KG1 (cell line): Measurements from ENCODE around the gene CRYZL1.

Experiments
- DNase-seq: peaks from one replicate; lab custom pipeline; 2025; lab: John Stamatoyannopoulos, UW

The CRYZL1 gene

DNA sequence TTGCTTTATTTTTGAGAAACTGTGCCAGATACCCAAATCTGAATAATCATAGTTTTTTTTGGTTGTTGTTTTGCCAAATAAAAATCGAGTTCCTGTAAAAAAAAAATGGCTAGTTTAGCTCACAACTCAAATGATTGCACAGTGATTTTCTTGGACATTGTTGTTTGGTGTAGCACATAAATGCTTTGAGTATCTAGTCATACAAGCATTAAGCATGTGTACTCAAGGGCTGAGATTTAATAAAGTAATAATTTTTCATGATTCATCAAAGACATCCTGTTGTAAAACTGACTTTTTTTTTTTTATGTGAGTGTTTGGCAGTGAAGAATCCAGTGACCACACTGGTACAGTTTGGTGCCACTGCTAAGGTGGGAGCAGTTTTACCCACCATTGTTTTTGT is 19.6 kb upstream of the CRYZL1 start:
- DNase-seq: no peak

DNA sequence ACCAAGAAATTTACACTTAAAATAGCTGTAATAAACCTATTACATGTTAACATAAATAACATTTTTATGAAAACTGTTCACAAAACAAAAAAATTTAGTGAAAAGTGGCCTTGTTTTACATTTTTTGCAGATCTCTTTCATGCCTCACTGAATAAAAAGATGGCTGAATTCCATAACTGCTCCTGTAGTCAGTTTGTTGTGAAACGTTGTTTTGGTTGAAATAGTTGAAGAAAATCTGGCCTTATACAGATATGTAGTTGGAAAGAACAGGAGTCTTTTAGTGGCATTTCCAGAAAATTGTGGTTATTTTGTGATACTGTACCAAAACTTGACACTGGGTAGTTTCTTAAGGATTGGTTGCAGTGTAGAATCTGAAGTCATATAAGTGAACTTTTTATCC is 18.9 kb upstream of the CRYZL1 start:
- DNase-seq: no peak

DNA sequence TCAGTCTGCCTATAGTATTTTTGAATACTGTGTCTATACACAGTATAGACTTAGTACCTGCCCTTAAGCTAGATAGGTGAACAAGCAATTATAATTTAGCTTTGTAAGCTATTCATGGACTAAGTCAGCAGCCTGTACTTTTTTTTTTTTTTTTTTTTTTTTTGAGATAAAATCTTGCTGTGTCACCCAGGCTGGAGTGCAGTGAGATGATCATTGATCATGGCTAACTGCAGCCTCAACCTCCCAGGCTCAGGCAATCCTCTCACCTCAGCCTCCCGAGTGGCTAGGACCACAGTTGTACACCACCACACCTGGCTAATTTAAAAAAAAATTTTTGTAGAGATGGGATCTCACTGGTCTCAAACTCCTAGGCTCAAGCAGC is 18.0 kb upstream of the CRYZL1 start:
- DNase-seq: no peak

DNA sequence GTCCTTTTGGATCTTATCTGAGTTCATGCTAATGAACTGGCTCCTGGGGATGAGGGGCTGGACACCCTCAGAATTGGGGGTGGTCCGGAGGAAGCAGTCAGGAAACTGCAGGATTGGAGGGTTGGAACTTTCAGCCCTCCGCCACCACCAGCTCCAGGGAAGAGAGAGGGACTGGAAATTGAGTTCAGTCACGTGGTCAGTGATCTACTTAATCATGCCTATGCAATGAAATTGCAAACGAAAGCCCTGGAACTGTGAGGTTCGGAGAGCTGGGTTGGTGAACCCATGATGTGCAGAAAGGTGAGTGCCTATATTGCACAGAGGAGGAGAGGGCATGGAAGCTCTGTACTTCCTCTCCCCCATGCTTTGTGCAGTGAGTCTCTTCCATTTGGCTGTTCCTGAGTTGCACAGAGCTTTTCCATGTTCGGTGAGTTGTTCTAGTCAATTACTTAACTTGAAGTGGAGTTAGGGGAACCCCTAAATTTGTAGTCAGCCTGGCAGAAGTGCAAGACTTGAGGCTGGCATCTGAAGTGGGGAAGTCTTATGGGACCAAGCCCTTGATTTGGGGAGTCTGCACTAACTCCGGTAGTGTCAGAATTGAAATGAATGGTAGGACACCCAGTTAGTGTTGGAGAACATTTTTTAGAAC is 17.5 kb upstream of the CRYZL1 start:
- DNase-seq: no peak

DNA sequence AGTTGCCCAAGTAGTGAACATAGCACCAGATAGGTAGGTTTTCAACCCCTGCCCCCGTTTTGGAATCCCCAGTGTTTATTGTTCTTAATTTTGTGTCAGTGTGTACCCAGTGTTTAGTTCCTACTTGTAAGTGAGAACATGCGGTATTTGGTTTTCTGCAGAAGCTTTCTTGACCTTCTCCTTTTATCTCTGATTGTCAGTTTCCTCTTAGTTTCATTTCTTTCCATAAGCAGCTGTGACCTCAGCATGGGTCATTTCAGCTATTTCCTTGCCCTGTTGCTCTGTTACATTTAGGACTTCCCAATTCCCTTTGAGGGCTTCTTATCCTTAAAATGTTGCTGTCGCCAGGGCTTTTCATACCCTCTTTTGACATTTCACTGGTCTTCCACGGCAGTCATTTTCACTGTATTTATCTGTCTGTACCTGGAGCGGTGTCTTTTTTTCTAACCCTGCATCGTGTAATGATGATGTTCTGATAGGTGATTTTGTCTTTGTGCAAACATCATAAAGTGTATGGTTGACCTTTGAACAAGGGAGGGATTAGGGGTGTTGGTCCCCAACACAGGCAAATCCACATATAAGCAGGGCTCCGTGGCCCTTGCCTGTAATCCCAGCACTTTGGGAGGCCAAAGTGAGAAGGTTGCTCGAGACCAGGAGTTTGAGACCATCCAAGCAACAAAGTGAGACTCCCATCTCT is 15.7 kb upstream of the CRYZL1 start:
- no peak for DNase-seq

DNA sequence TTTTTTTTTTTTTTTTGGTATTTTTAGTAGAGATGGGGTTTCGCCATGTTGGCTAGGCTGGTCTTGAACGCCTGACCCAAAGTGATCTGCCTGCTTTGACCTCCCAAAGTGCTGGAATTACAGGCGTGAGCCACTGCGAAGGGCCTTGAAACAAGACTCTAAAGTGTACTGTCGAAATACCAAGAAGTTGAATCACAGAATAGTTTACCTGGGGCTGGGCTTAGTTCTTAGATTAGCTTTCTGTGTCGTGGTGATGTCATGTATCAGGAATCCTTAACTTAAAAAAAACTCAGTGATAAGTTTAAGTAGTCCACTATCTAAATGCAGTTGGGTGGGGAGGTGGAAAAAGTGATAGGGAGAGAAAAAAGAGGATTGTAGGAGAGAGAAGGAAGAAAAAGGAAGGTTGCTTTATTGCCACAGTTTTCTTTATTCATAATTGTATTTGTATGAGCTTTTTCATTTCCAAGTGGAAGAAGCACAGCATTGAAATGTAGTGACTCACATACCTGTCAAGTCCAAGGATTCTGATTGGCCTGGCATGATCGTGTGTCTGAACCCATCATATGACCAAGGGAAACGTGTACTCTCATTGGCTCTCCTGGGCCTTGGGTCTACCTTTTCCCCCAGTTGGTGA is 14.2 kb upstream of the CRYZL1 start:
- no peak for DNase-seq

DNA sequence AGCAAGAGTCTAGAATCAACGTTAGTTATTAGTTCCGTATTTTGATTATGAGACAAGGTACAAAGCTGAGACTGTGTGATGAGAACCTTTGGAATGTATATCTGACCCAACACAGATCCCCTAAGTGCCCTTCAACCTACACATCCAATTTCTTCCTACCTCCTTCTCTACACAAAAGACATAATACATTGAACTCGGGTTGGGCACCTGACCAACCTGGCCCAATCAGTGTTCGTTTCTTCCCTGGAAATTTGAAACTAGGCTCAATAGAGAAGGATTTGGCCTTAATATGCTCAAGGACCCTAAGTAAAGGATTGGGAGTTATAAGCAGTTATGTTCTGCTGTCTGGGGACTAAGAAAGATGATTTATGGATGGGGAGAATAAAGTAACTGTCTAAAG is 12.9 kb upstream of the CRYZL1 start:
- no peak for DNase-seq

DNA sequence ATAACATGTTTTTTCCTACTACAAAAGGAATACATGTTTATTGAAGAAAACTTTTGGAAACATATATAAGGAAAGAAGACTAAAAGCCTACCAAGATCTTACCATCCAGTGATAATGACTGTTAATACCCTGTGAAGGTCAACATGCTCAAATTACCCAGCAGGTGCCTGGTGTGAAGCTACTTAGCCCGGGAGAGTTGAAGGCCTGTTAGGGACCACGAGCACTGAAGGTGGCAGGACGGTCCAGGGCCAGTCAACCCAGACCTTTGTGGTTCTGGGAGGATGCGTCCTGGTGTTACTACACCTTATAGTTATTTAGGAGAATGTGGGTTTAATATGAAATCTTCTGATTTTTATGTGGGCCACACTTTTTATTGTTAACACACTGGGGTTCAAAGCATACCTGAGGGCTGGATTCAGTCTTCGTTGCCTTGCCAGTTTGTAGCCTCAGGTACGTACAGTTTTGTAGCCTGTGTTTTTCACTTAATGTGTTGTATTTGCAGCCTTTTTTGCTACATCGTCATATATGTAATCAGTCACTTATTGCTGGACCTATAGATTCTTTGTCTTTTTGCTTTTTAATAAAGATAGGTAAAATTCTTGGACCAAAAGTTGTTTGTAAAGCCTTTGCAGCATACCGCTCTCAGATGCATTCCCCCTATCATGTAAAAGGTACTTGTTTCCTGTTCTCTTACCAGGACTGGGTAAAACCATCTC is 10.6 kb upstream of the CRYZL1 start:
- DNase-seq: no peak

DNA sequence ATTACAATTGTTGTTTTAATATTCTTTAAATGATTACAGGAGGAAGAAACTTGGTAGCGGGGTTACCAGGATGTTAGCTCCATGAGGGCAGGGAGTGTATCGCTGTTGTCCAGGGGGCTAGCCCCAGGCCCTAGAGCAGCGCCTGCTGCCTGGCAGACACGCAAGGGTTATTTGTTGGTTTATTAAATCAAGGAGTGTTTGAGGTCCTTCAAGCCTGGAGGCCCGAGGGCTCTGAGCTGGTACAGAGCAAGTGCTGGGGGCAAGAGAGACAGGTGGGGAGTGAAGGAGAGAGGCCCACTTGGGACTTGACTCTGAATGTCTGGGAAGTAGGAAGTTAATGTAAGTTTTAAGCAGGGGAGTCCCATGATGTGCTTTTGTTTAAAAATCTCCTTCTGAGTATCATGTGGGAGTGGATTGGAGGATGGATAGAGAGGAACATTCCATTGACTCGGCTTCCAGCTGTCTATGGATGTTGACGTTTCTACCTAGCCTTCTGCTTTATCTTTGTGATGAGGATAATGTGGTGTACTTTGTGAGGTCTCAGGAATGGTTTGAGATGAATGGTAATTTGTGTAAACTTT is 9.5 kb upstream of the CRYZL1 start:
- DNase-seq: no peak

DNA sequence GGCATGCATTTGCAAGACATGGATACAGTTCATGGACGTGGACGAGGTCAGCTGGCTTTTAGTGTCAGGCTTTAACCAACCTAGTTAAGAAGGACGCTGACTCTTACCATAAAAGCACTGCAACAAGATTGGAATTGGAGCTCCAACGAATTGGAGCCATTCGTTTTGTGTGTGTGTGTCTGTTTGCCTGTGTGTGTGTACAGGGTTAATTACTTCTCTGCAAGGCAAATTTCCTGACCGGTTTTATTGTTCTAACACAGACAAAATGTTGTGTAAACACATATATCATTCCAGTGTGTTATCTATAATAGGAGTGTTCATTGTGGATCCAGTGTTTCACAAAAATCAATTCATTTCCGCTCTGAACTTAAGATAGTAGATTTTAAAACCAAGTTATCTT is 8.7 kb upstream of the CRYZL1 start:
- no peak for DNase-seq

DNA sequence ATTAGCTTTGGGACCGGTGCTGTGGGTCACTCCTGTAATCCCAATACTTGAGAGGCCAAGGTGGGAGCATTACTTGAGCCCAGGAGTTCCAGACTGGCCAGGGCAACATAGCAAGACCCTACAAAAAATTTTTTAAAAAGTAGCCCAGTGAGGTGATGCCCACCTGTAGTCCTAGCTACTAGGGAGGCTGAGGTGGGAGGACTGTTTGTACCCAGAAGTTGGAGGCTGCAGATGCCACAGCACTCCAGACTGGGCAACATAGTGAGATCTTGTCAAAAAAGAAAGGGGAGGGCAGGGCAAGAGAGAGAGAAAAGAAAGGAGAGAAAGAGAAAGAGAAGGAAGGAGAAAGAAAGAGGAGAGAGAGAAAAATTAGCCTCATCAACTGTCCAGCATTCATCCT is 7.0 kb upstream of the CRYZL1 start:
- no peak for DNase-seq

DNA sequence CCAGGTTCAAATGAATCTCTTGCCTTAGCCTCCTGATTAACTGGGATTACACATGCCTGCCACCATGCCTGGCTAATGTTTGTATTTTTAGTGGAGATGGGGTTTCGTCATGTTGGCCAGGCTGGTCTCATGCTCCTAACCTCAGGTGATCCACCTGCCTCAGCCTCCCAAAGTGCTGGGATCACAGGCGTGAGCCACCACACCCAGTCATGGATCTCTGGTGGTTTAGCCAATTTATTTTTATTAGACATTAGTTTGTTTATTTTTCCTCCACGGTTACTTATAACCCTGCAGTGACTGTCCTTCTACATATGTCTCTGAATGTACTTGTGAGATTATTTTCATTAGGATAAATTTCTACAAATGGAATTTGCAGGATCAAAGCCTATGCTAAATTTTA is 6.0 kb upstream of the CRYZL1 start:
- no peak for DNase-seq

DNA sequence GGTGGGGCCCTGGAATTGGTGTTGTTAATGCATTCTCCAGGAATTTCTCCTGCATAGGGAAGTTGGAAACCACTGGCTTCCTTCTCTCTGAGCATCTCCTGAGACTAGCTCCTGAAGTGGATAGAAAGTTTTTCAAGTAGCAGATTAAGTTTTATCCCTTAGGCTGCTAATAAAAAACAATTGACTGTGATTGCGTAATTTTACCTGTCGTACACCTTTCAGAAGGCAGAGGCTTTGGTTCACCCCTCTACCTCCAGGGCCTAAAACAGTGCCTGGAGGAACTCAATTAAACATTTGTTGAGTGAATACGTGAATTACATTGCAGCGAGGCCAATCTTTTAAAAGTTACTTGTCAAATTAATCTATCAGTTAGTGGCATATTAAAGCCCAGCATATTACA is 4.2 kb upstream of the CRYZL1 start:
- no peak for DNase-seq

DNA sequence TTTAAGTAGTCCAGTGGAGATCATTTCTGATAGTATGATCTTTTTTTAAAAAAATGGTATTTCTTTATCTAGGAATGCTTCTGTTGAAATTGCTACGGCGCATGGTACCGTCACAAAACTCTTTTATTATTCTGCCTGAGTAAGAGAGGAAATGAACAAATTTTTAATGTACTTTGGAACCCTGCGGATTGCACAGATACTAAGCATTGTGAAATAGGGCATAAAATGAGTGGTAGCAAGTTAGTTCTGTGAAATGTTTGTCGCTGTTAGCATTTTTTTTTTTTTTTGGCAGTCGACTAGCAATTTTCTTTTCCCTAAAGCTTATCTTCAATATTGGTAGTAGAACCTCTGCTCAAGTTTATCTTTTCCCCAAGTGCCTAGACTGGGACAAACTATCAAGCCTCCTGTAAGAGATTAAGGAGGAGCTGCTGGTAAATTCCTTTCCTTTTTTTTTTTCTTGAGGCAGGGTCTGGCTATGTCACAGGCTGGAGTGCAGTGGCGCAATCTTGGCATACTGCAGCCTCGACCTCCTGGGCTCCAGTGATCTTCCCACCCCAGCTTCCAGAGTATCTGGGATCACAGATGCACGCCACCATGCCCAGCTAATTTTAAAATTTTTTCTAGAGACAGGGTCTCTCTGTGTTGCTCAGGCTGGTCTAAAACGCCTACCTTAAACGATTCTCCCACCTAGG is 3.0 kb upstream of the CRYZL1 start:
- no peak for DNase-seq

DNA sequence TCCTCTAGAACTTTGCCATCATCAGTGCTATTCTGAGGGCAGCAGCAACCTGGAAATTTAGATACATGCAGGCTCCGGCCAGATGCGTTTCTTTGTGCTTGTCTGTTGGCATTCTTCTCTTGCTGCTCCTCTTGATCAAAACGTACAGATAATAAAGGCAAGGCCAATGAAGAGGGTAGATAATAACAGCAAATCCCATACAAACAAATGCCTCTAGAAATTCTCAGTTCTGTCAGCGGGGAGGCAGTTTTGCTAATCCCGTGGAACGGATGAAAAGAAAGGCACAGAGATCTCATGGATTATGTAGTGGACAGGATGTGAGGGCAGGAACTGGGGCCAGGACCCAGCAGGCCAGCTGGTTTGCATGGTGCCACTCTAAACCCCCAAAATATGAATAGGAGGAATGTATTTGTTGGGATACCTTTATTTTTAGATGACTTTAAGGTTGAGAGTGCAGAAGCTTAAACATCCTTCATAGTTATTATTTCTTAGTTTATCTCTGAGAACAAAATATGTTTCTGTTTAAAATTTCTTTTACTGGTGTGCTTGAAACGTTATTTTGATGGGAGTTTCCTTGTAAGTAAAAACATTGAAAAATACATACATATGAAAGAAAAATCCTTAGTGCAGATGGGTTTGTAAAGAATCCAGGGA is 2.2 kb upstream of the CRYZL1 start:
- DNase-seq: no peak

DNA sequence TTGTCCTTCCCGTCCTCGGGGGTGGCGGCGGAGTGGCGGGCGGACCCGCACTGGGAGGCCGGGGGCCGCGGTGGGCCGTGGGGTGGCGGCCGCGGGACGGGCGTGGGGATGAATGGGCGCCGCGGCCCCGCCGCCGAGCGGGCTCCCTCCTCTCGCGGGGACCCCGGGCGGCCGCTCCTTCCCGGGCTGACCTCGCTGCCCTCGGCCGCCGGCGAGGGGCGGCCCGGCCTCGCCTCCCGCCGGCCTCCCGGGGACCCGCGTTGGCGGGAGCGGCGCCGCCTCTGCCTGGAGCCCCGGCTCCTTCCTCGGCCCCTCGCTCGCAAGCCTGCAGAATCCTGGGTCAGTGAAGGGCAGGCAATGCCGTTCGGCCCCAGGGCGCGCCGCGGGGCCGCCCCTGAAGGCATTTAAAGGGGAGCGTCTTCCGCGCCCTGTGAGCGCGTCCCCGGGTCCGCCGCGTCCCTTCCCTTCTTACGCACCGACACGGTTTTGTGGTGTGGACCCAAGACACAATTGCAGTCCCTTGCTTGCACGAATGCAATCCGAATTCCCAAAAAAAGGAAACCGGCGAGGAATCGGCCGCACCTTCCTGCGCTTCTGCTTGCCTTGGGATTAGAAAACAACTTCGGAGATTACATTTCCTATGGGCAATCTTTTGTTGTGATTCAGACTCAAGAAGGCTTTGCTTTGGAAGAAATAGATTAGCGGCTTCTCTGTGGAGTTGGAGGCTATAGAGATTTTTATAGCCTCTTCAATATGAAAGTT is 1.5 kb upstream of the CRYZL1 start:
- DNase-seq: no peak

DNA sequence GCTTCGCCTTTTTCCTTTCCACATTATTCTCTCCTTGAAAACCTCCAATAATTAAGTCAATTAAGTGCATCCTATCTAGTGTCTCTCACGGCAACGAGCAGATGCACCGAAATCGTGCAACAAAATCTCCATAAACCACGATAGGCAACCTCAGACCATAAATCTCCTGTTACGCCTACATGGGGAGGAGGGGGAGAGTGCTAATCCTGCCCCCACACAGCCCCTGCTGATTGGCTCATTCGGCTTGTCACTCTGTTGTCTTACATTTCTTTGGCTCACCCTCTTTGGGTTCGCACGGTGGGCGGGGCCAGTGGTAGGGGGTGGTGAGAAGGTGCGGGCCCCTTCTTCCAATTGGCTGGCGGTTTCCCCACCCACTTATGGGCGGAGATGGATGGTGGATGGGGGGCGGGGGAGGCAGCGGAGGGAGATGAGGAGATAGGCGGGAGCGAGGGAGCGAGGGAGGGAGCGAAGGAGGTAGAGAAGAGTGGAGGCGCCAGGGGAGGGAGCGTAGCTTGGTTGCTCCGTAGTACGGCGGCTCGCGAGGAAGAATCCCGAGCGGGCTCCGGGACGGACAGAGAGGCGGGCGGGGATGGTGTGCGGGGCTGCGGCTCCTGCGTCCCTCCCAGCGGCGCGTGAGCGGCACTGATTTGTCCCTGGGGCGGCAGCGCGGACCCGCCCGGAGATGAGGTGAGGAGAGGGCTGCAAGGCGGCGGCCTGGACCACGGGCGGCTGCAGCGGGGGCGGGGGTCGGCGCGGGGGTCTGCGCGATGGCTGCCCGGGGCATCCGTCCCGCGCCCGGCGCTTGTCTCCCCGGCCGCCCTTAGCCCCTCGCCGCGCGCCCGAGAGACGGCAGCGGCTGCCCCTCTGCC is 720 bp upstream of the CRYZL1 start, which contains the start of gene ITSN1:
TSS of gene ITSN1 (plus strand) at position 475 of the 869 bp plus-strand sequence. CDS start 76,328 bp downstream, outside the sequence.
- peak; percentile 92 for DNase-seq

DNA sequence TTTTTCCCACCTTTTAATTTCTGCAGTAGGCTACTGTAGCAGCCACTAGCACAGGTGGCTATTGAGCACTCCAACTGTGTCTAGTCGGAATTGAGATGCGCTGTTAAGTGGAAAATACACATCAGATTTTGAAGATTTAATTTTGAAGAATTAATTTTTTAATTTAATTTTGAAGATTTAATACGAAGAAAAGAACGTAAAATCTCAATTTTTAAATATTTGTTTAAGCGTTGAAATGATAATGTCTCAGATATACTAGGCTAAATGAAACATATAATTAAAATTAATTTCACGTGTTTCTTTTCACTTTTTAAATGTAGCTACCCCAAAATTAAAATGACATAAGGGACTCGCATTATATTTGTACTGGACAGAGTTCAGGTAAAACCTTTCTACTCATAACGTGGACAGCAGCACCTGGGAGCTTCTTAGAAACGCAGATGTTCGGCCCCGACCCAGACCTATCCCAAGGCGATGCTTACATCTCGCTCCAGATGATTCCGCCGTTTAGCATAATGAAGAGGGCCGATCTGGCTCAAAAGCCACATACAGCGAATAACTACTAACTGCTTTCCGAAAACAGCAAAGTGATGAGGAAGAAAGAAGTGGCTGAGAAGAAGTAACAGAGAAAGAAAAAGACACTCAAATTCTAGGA is 717 bp downstream of the CRYZL1 start:
- DNase-seq: no peak

DNA sequence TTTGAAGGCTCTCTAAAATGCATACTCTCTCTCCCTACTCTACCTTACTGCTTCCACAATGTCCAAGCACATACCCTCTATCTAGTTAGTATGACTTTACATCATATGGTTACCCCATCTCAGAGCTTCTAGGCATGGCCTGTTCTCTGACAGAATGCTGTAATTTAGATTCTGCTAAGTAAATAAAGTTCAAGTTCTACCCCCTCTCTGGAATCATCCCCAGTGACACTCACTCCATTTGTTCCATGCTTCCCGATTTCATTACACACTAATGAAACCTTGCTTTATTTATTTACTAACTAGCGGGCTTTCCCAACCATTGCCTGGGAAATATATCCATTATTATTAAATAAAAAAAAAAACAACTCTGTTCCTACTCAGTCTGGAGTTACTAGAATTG is 7.3 kb downstream of the CRYZL1 start:
- DNase-seq: no peak
